Activated T-cell treated with anti-CD3 and anti-CD28 coated beads, Interleukin-2, amount 50 U/mL, for 72 hours (primary cell): ENCODE results near the gene THRB. TPM values are rescaled to one million over a fixed set of nuclear protein-coding genes. Genes with fewer than 3 reads are reported as not detected.
A peak's percentile ranks its signal among the peaks of the same experiment; 100 is the strongest.

Experiments
- ATAC-seq, 2 donors: fragments of 150-1000 bp; cut with Tn5 transposase; replicated peaks in 1 of 2; 2 replicates each; pipeline ENCODE4 v1.10.0; 2021; ENCODE audit warnings: moderate library complexity in 2 of 2, mild to moderate bottlenecking in 1 of 2
- DNase-seq, 2 donors: peaks; one replicate each; pipeline ENCODE4 v3.0.0; 2021 to 2022; ENCODE audit warnings: mixed read lengths in 1 of 2
- H3K27ac Mint-ChIP-seq: one replicate; pipeline ENCODE4 v1.8.0; 2022; ENCODE audit warnings: mild to moderate bottlenecking, moderate library complexity, mixed read lengths
- H3K27me3 Mint-ChIP-seq: one replicate; pipeline ENCODE4 v1.8.0; 2022; ENCODE audit warnings: low read depth, mixed read lengths
- H3K36me3 Mint-ChIP-seq, 2 donors: one replicate each; pipeline ENCODE4 v1.8.0; 2022; ENCODE audit warnings: mixed read lengths in 2 of 2, mild to moderate bottlenecking in 1 of 2; ENCODE audit not compliant: insufficient read depth in 2 of 2
- H3K4me1 Mint-ChIP-seq: one replicate; pipeline ENCODE4 v1.8.0; 2022; ENCODE audit warnings: low read depth, mixed read lengths
- H3K4me3 Mint-ChIP-seq, 2 donors: one replicate each; pipeline ENCODE4 v1.8.0; 2022; ENCODE audit warnings: mild to moderate bottlenecking in 2 of 2, mixed read lengths in 2 of 2, moderate library complexity in 2 of 2
- H3K9me3 Mint-ChIP-seq, 2 donors: one replicate each; pipeline ENCODE4 v1.8.0; 2022; ENCODE audit warnings: mixed read lengths in 2 of 2
- total RNA-seq, 2 donors: library from RNA; stranded (reverse); gene quantifications; one replicate each; pipeline ENCODE4 v1.2.3, GENCODE V29; 2022

Gene THRB
- total RNA-seq, 2 donors from 2014 or later, result not detected

GRCh38 chr3:24161841-24162240 lies 332.8 kb downstream of the THRB start:
- Mint-ChIP-seq H3K27me3 (peaks cover 15% of the 10 kb centered on the region), H3K27ac (no peak overlapping the region), H3K4me1 (peaks cover 12% of the 10 kb centered on the region), H3K9me3 (no peaks in the 10 kb centered on the region), H3K4me3 (no peak overlapping the region), H3K36me3 (no peaks in the 10 kb centered on the region)
- DNase-seq (no peak), ATAC-seq (no peak)

GRCh38 chr3:24160424-24161095 lies 334.1 kb downstream of the THRB start:
- DNase-seq (no peak), ATAC-seq (no peak)
- no peaks in the 10 kb centered on the region for H3K36me3 Mint-ChIP-seq
- no peak overlapping the region for H3K27ac Mint-ChIP-seq
- no peak overlapping the region for H3K4me3 Mint-ChIP-seq
- peaks cover 18% of the 10 kb centered on the region for H3K27me3 Mint-ChIP-seq
- peaks cover 22% of the 10 kb centered on the region for H3K4me1 Mint-ChIP-seq
- no peaks in the 10 kb centered on the region for H3K9me3 Mint-ChIP-seq

- peaks cover 37% of the 10 kb centered on the region for H3K4me1 Mint-ChIP-seq
- H3K27ac Mint-ChIP-seq, result peak overlapping the region; percentile 30
These were observed 335.7 kb downstream of the THRB start for GRCh38 chr3:24158761-24159454.

GRCh38 chr3:24157106-24157505 lies 337.5 kb downstream of the THRB start:
- no peak for DNase-seq
- H3K27ac Mint-ChIP-seq, result no peak overlapping the region
- peaks cover 42% of the 10 kb centered on the region for H3K4me1 Mint-ChIP-seq
- peaks cover 29% of the 10 kb centered on the region for H3K27me3 Mint-ChIP-seq
- no peaks in the 10 kb centered on the region for H3K9me3 Mint-ChIP-seq
- no peaks in the 10 kb centered on the region for H3K36me3 Mint-ChIP-seq
- no peak for ATAC-seq
- H3K4me3 Mint-ChIP-seq, result no peak overlapping the region

More at GRCh38 chr3:24158761-24159454, 335.7 kb downstream of the THRB start:
- ATAC-seq (peak; percentile 16 to 45), DNase-seq (no peak)
- Mint-ChIP-seq H3K36me3 (no peaks in the 10 kb centered on the region), H3K4me3 (peak overlapping the region in 1 of 2 donors; percentile 31), H3K9me3 (no peaks in the 10 kb centered on the region), H3K27me3 (peaks cover 27% of the 10 kb centered on the region)

DNA sequence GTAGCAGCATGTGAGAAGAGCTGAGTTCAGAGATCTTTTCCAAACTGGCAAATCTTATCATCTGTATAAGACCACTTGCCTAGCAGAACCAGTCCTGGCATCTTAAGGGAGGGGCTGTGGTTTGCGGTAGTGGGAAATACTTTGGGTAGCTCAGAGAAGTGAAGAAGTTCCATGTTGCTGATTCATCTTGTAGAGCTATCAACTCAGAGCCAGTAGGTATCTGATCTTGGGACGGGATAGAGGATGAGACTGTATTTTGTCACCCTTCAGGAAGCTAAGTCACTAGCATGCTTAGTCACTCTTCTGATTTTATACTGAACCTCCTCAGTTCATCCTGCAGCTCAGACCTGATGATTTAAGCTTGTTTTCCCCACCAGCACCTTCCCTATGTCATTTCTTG lies 338.2 kb downstream of the THRB start:
- peaks cover 42% of the 10 kb centered on the region for H3K4me1 Mint-ChIP-seq
- no peaks in the 10 kb centered on the region for H3K9me3 Mint-ChIP-seq
- H3K27me3 Mint-ChIP-seq, result peaks cover 35% of the 10 kb centered on the region
- H3K36me3 Mint-ChIP-seq, result no peaks in the 10 kb centered on the region
- H3K4me3 Mint-ChIP-seq, result peak overlapping the region in 1 of 2 donors; percentile 13
- peak in 1 of 2 donors; percentile 2 for DNase-seq
- peak overlapping the region; percentile 14 for H3K27ac Mint-ChIP-seq
- peak; percentile 56 to 69 for ATAC-seq

GRCh38 chr3:24155276-24155675 lies 339.4 kb downstream of the THRB start:
- no peak for DNase-seq
- Mint-ChIP-seq H3K27ac (peak overlapping the region; percentile 77), H3K27me3 (peaks cover 38% of the 10 kb centered on the region), H3K9me3 (no peaks in the 10 kb centered on the region), H3K36me3 (no peaks in the 10 kb centered on the region), H3K4me3 (peak overlapping the region; percentile 40 to 68), H3K4me1 (peaks cover 42% of the 10 kb centered on the region)
- ATAC-seq, result no peak

GRCh38 chr3:24154781-24155180 lies 339.9 kb downstream of the THRB start:
- peak overlapping the region; percentile 40 to 68 for H3K4me3 Mint-ChIP-seq
- no peaks in the 10 kb centered on the region for H3K36me3 Mint-ChIP-seq
- peak overlapping the region; percentile 77 for H3K27ac Mint-ChIP-seq
- DNase-seq, result no peak
- H3K9me3 Mint-ChIP-seq, result no peaks in the 10 kb centered on the region
- peaks cover 33% of the 10 kb centered on the region for H3K27me3 Mint-ChIP-seq
- ATAC-seq, result peak; percentile 23 to 26
- peaks cover 42% of the 10 kb centered on the region for H3K4me1 Mint-ChIP-seq

- Mint-ChIP-seq H3K27ac (peak overlapping the region; percentile 77), H3K36me3 (no peaks in the 10 kb centered on the region), H3K9me3 (no peaks in the 10 kb centered on the region), H3K4me1 (peaks cover 41% of the 10 kb centered on the region), H3K4me3 (peak overlapping the region; percentile 40 to 68), H3K27me3 (peaks cover 31% of the 10 kb centered on the region)
- peak in 1 of 2 donors; percentile 6 for DNase-seq
- ATAC-seq, result peak; percentile 82 to 88
These were observed 340.5 kb downstream of the THRB start for GRCh38 chr3:24154013-24154695.

- H3K27me3 Mint-ChIP-seq, result peaks cover 26% of the 10 kb centered on the region
- H3K36me3 Mint-ChIP-seq, result no peaks in the 10 kb centered on the region
- H3K4me1 Mint-ChIP-seq, result peaks cover 27% of the 10 kb centered on the region
- H3K27ac Mint-ChIP-seq, result no peak overlapping the region
- no peak overlapping the region for H3K4me3 Mint-ChIP-seq
- ATAC-seq (no peak), DNase-seq (no peak)
- H3K9me3 Mint-ChIP-seq, result no peaks in the 10 kb centered on the region
These were observed 343.1 kb downstream of the THRB start for GRCh38 chr3:24151594-24151993.

DNA sequence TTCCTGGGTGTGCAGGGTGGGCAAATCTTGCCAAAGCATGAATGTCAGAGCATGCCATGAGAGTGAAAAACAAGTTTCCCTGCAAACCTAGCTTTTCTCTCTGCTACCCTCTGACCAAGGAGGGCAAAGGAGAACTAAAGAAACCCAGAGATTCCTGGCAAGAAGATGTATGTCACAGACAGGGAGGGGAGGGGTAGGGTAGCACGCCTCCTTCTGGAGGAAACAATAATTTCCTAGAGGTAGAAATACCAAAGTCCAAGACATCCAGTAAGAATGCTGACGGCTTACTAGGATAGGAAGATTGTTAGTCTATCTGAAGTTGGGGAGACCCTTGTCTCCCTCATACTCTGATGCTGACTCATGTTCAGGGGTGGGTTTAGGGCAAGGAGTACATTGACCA lies 345.6 kb downstream of the THRB start:
- no peaks in the 10 kb centered on the region for H3K9me3 Mint-ChIP-seq
- H3K27me3 Mint-ChIP-seq, result peaks cover 15% of the 10 kb centered on the region
- no peaks in the 10 kb centered on the region for H3K36me3 Mint-ChIP-seq
- DNase-seq (no peak), ATAC-seq (no peak)
- H3K27ac Mint-ChIP-seq, result no peak overlapping the region
- H3K4me1 Mint-ChIP-seq, result peaks cover 6% of the 10 kb centered on the region
- H3K4me3 Mint-ChIP-seq, result no peak overlapping the region

GRCh38 chr3:24145981-24146822 lies 348.4 kb downstream of the THRB start:
- no peak for DNase-seq
- Mint-ChIP-seq H3K4me1 (no peaks in the 10 kb centered on the region), H3K4me3 (no peak overlapping the region), H3K27ac (no peak overlapping the region), H3K36me3 (no peaks in the 10 kb centered on the region), H3K27me3 (peaks cover 4% of the 10 kb centered on the region), H3K9me3 (no peaks in the 10 kb centered on the region)
- ATAC-seq, result no peak

- Mint-ChIP-seq H3K4me1 (no peaks in the 10 kb centered on the region), H3K36me3 (no peaks in the 10 kb centered on the region), H3K9me3 (no peaks in the 10 kb centered on the region), H3K27ac (no peak overlapping the region), H3K27me3 (no peaks in the 10 kb centered on the region), H3K4me3 (no peak overlapping the region)
- no peak for DNase-seq
- no peak for ATAC-seq
These were observed 349.2 kb downstream of the THRB start for GRCh38 chr3:24145481-24145880.
